GM12878 (cell line): ENCODE measurements around the gene PABPN1. TPM values are rescaled to one million over a fixed set of nuclear protein-coding genes. Genes with fewer than 3 reads are reported as not detected.
A peak's percentile ranks its signal among the peaks of the same experiment; 100 is the strongest.

Experiments
- CEBPZ ChIP-seq: fragments of 150-350 bp; IDR thresholded peaks from 2 replicates; pipeline ENCODE4 v1.6.1; 2016; ENCODE audit warnings: low read depth, low read length
- NFYB ChIP-seq: IDR thresholded peaks from 2 replicates; pipeline ENCODE4 v1.6.1; 2011; ENCODE audit warnings: low read depth, mild to moderate bottlenecking, low read length, improper control_type of control experiment, moderate library complexity; ENCODE audit not compliant: insufficient read depth
- PML ChIP-seq: IDR thresholded peaks from 2 replicates; pipeline ENCODE4 v1.6.1; 2012; ENCODE audit warnings: low read length, inconsistent platforms
- POLR2AphosphoS2 ChIP-seq: IDR thresholded peaks from 2 replicates; pipeline ENCODE4 v1.6.1; 2011; ENCODE audit warnings: low read depth, mild to moderate bottlenecking, low read length, improper control_type of control experiment, moderate library complexity
- polyA plus RNA-seq, 11 experiments: library from polyadenylated mRNA; depleted of rRNA in 4 of 11; unstranded in 6 of 11; stranded (reverse) in 5 of 11; fragments of >200 nt; fragmentation: Nextera tagmentation in 4 of 11; fragmentation: Illumina TruSeq in 1 of 11; extraction: Ambion mirVana in 4 of 11; extraction: Trizol in 1 of 11; gene quantifications; 1 replicate in 1 of 11; 2 replicates in 10 of 11; pipeline versions ENCODE4 v1.2.1 to v1.2.3, GENCODE V29; 2011 to 2016; ENCODE audit warnings: inconsistent platforms in 2 of 11, missing spikeins in 2 of 11, low read depth in 1 of 11
- total RNA-seq, 4 experiments: library from RNA; depleted of rRNA in 3 of 4; stranded (reverse); fragments of >200 nt in 3 of 4; fragmentation: Illumina TruSeq in 1 of 4; extraction: Trizol in 1 of 4; gene quantifications; 2 replicates each; pipeline versions ENCODE4 v1.2.1 to v1.2.3, GENCODE V29; 2013 to 2021
- TF ChIP-seq, protein P1 (sequence below): fragments of 450-650 bp; formaldehyde crosslinking; IDR thresholded peaks from 2 replicates; pipeline ENCODE4 v1.4.0; 2022; ENCODE audit warnings: mild to moderate bottlenecking, moderate library complexity

The PABPN1 gene
- total and polyA plus RNA-seq, 10 of the 15 experiments (the other 5 are each of a cell fraction or from before 2014, with no cell fraction given), result 31.3 to 248 (median 103) TPM

- TF ChIP-seq CEBPZ (no peak), PML (peak; percentile 27; the same call in 1 of the 2 replicates), POLR2AphosphoS2 (peak; percentile 83), NFYB (no peak)
- TF ChIP-seq, protein P1, sequence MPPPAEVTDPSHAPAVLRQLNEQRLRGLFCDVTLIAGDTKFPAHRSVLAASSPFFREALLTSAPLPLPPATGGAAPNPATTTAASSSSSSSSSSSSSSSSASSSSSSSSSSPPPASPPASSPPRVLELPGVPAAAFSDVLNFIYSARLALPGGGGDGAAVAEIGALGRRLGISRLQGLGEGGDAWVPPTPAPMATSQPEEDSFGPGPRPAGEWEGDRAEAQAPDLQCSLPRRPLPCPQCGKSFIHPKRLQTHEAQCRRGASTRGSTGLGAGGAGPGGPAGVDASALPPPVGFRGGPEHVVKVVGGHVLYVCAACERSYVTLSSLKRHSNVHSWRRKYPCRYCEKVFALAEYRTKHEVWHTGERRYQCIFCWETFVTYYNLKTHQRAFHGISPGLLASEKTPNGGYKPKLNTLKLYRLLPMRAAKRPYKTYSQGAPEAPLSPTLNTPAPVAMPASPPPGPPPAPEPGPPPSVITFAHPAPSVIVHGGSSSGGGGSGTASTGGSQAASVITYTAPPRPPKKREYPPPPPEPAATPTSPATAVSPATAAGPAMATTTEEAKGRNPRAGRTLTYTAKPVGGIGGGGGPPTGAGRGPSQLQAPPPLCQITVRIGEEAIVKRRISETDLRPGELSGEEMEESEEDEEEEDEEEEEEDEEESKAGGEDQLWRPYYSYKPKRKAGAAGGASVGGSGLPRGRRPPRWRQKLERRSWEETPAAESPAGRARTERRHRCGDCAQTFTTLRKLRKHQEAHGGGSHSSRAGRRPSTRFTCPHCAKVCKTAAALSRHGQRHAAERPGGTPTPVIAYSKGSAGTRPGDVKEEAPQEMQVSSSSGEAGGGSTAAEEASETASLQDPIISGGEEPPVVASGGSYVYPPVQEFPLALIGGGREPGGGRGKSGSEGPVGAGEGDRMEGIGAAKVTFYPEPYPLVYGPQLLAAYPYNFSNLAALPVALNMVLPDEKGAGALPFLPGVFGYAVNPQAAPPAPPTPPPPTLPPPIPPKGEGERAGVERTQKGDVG (CRISPR knock-in tag), result no peak
Measured at GRCh38 chr14:23302290-23303225, 18.7 kb upstream of the PABPN1 start, which contains the start of gene PPP1R3E (continued).
